ENCODE results near the gene METTL8. TPM values are rescaled to one million over a fixed set of nuclear protein-coding genes. Genes with fewer than 3 reads are reported as not detected.

METTL8 gene
- total RNA-seq, 4 donors from 2014 or later, result 17.2 to 45.3 (median 25.7) TPM

GRCh38 chr2:171470129-171470528 lies 36.3 kb upstream of the METTL8 start:
- TF ChIP-seq, protein P1, sequence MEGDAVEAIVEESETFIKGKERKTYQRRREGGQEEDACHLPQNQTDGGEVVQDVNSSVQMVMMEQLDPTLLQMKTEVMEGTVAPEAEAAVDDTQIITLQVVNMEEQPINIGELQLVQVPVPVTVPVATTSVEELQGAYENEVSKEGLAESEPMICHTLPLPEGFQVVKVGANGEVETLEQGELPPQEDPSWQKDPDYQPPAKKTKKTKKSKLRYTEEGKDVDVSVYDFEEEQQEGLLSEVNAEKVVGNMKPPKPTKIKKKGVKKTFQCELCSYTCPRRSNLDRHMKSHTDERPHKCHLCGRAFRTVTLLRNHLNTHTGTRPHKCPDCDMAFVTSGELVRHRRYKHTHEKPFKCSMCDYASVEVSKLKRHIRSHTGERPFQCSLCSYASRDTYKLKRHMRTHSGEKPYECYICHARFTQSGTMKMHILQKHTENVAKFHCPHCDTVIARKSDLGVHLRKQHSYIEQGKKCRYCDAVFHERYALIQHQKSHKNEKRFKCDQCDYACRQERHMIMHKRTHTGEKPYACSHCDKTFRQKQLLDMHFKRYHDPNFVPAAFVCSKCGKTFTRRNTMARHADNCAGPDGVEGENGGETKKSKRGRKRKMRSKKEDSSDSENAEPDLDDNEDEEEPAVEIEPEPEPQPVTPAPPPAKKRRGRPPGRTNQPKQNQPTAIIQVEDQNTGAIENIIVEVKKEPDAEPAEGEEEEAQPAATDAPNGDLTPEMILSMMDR (IDR thresholded peaks at IDR 0.05; ENCODE audit: low read depth), result no peak

DNA sequence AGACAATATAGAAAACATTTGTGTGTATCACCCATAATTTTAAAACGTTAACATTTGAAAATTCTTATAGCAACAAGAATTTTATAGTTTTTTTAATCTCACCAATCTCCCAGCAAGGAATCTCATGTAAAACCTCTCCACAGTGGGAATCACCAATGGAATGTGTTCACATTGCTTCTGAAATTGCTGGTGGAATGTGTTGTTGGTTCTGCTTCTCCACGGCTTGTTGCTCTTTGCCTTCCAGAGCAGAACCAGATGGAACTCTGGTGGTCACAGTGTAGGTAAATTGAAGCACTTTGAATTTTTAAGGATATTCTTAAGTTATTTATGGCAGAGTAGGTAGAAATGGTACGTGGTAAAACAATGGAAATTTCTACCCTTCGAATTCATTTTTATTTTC lies 35.4 kb upstream of the METTL8 start:
- TF ChIP-seq, protein P1 (IDR thresholded peaks at IDR 0.05; ENCODE audit: low read depth), result no peak

GRCh38 chr2:171460537-171460936 lies 26.7 kb upstream of the METTL8 start:
- TF ChIP-seq, protein P1 (IDR thresholded peaks at IDR 0.05; ENCODE audit: low read depth), result no peak

DNA sequence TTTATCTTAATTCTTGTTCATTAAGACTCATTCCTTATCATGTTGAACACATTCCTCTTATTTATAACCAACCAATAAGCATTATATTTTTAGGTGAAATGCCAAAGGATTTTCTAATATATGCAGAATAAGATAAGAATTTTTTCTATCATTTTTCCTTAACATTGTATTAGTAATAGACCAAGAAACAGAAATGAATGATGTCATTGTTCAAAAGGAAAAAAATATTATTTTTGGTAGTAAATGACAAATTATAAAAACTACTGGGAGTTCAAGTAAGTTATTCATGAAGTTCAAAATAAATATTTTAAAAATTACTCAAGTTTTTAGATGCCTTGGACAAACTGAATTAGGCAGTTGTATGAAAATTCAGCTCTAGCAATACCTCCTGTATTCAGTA lies 25.7 kb upstream of the METTL8 start:
- TF ChIP-seq, protein P1 (IDR thresholded peaks at IDR 0.05; ENCODE audit: low read depth), result no peak

DNA sequence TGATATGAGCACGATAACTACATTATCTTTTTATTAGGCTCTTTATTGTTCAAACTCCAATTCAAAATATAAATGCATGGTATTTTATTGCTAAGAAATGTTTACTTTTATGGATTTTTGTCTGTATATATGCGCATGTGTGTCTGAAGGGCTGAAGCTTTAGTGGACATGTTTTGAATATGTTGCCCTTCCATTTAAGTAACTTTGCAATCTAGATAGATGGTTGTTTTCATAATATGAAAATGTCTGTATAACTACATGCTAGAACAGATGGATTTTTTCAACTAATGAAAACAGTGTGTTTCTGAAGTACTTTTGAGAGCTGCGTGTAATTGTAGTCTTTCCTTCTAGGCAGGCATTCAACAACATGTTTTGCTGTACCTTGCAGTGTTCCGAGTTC lies 19.0 kb upstream of the METTL8 start:
- TF ChIP-seq, protein P1 (IDR thresholded peaks at IDR 0.05; ENCODE audit: low read depth), result no peak

GRCh38 chr2:171451074-171451473 lies 17.3 kb upstream of the METTL8 start:
- TF ChIP-seq, protein P1 (IDR thresholded peaks at IDR 0.05; ENCODE audit: low read depth), result no peak

DNA sequence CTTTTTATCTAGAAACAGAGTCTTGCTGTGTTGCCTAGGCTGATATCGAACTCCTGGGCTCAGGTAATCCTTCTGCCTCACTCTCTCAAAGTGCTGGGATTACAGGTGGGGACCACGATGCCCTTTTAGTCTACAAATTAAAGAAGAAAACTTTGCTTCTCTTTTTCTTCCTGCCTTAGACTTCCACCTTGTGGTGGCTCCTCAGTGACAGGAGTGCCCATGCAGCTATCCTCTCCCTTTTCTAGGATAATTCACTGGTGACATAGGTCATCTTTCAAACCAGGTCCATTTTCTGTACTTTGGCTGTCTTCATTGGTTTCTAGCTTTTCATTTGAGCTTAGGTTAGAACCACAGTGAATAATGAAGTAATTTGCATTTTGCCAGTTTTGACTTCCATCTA lies 13.9 kb upstream of the METTL8 start:
- TF ChIP-seq, protein P1 (IDR thresholded peaks at IDR 0.05; ENCODE audit: low read depth), result no peak
